Ascending aorta (tissue), 2 donors: ENCODE results near the gene SLC18B1. TPM values are rescaled to one million over a fixed set of nuclear protein-coding genes. Genes with fewer than 3 reads are reported as not detected.

Experiments used
- DNase-seq, 2 donors: peaks; one replicate each; pipeline ENCODE4 v3.0.0-alpha.2; 2019; ENCODE audit warnings: low spot score in 2 of 2
- H3K27ac ChIP-seq, 2 donors: fragments of 200-600 bp; sonication (generic); one replicate each; pipeline ENCODE4 v1.5.1; 2016 to 2017; ENCODE audit warnings: mild to moderate bottlenecking in 1 of 2
- H3K27me3 ChIP-seq: fragments of 200-600 bp; sonication (generic); one replicate; pipeline ENCODE4 v1.5.1; 2017
- H3K36me3 ChIP-seq, 2 donors: fragments of 200-600 bp; sonication (generic); one replicate each; pipeline ENCODE4 v1.5.1; 2016
- H3K4me1 ChIP-seq, 2 donors: fragments of 200-600 bp; sonication (generic); one replicate each; pipeline ENCODE4 v1.5.1; 2016 to 2017; ENCODE audit warnings: mild to moderate bottlenecking in 1 of 2
- H3K4me3 ChIP-seq, 2 donors: fragments of 200-600 bp; sonication (generic); one replicate each; pipeline ENCODE4 v1.5.1; 2016 to 2017; ENCODE audit warnings: mild to moderate bottlenecking in 1 of 2
- H3K9me3 ChIP-seq, 2 donors: fragments of 200-600 bp; sonication (generic); one replicate each; pipeline ENCODE4 v1.5.1; 2016
- intact Hi-C: fragments of 100-400 bp; cut with DNase I; formaldehyde crosslinking; loops from one replicate; pipeline ENCODE4 v1.15.1; 2023
- total RNA-seq: library from RNA; depleted of rRNA; stranded (reverse); fragments of >200 nt; gene quantifications from one replicate; pipeline ENCODE4 v1.1.0, GENCODE V29; 2016
- TF ChIP-seq, protein P1 (sequence below), 3 experiments: fragments of 200-600 bp in 2 of 3; fragments of 450-650 bp in 1 of 3; sonication (generic) in 2 of 3; IDR thresholded peaks; one replicate each; pipeline ENCODE4 v1.5.1; 2016 to 2019; ENCODE audit warnings: antibody characterized with exemption in 3 of 3, mild to moderate bottlenecking in 1 of 3, moderate library complexity in 1 of 3

SLC18B1 gene
- total RNA-seq, 1 donor from 2014 or later = 1.7 TPM

DNA sequence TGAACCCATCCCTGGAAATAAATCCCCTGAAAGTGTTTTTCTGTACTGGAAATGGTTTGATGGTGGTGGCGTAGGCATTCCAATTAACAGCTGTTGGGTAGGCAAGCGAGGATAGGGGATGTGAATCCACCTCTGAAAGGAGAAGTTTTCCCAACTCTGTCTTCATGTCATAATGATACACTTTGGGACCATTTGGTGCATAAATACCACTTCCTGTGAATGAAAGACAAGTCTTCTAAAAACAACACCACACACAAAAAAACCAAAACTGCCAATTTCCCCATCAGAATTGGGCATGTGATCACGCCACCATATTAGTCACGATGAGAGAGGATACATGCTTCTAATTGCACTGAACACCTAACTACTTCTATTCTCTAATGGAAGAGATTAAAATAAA is 47.1 kb downstream of the SLC18B1 start:
- Histone ChIP-seq H3K27ac (no peak overlapping the region), H3K4me3 (no peak overlapping the region), H3K27me3 (no peaks in the 10 kb centered on the region), H3K4me1 (no peaks in the 10 kb centered on the region), H3K36me3 (no peaks in the 10 kb centered on the region), H3K9me3 (no peaks in the 10 kb centered on the region)
- DNase-seq = no peak
- intact Hi-C loops = no loop called here
- TF ChIP-seq, protein P1, sequence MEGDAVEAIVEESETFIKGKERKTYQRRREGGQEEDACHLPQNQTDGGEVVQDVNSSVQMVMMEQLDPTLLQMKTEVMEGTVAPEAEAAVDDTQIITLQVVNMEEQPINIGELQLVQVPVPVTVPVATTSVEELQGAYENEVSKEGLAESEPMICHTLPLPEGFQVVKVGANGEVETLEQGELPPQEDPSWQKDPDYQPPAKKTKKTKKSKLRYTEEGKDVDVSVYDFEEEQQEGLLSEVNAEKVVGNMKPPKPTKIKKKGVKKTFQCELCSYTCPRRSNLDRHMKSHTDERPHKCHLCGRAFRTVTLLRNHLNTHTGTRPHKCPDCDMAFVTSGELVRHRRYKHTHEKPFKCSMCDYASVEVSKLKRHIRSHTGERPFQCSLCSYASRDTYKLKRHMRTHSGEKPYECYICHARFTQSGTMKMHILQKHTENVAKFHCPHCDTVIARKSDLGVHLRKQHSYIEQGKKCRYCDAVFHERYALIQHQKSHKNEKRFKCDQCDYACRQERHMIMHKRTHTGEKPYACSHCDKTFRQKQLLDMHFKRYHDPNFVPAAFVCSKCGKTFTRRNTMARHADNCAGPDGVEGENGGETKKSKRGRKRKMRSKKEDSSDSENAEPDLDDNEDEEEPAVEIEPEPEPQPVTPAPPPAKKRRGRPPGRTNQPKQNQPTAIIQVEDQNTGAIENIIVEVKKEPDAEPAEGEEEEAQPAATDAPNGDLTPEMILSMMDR (IDR thresholded peaks at IDR 0.05) = no peak

DNA sequence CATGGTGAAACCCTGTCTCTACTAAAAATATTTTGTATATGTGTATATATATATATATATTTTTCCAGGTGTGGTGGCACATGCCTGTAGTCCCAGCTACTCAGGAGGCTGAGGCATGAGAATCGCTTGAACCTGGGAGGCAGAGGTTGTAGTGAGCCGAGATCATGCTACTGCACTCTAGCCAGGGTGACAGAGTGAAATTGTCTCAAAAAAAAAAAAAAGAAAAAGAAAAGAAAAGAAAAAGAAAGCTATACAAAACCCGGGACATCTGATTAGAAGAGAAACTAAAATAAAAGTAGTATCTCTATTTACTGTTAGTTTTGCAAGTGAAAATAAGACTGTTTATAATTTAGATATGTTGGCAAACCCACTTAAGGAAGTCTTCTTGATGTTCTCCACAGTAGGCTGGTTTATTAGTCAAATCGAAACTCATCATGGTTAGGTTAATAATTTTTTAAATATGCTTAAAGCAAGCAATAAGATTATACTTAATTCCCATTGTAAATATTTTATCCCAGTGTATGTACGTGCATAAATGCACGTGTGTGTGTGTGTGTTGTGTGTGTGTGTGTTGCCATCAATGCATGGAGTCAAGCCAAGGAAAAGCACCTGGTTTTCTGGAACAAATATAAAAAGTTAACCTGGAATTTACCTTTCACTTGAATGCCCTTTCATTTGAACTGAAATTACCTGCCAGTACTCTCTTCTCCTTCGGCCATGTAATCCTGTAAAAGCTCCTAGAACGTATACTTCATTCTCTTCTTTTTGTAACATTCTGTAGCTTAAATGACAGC is 47.8 kb downstream of the SLC18B1 start:
- Histone ChIP-seq H3K27ac (no peak overlapping the region), H3K36me3 (no peaks in the 10 kb centered on the region), H3K4me1 (no peaks in the 10 kb centered on the region), H3K27me3 (no peaks in the 10 kb centered on the region), H3K9me3 (no peaks in the 10 kb centered on the region), H3K4me3 (no peak overlapping the region)
- TF ChIP-seq, protein P1 (IDR thresholded peaks at IDR 0.05) = no peak
- no peak for DNase-seq
- intact Hi-C loops = no loop called here

DNA sequence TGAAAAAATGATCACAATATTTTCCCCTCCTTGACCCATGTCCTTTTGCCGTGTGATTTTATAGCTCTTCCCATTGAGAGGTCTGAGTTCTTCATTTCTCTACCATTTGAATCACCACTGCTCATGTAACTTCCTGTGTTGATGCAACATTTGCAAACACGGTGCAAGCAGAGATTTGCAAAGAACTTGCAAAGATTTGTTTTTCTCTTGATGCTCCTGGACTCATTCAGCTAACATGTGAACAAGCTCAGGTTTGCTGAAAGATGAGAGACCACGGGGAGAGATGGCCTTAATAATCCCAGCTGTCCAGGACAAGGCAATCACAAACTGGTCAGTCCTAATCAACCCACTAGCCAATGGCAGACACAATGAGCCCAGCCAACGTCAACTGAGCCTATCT is 49.3 kb downstream of the SLC18B1 start:
- no peaks in the 10 kb centered on the region for H3K27me3 ChIP-seq
- no peak for DNase-seq
- no peaks in the 10 kb centered on the region for H3K4me1 ChIP-seq
- H3K4me3 ChIP-seq = no peak overlapping the region
- intact Hi-C loops = no loop called here
- TF ChIP-seq, protein P1 (IDR thresholded peaks at IDR 0.05) = no peak
- H3K27ac ChIP-seq = no peak overlapping the region
- H3K36me3 ChIP-seq = no peaks in the 10 kb centered on the region
- no peaks in the 10 kb centered on the region for H3K9me3 ChIP-seq

DNA sequence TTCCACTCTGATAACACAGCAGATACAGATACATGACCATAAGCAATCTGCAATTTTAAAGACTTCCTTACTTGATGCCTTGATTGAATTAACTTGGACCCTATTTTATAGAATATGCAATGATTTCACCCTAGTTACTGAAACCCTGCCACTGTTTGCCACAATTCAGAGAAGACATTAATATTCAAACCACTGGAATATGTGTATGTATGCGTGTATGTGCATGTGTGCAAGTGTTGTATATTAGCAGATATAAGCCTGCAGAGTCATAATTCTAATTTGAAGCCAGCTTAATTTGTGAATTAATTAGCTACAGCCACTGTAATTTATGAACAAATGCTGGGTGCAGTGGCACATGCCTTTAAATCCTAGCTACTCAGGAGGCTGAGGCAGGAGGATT is 50.0 kb downstream of the SLC18B1 start:
- no peak for DNase-seq
- TF ChIP-seq, protein P1 (IDR thresholded peaks at IDR 0.05) = no peak
- H3K27me3 ChIP-seq = no peaks in the 10 kb centered on the region
- intact Hi-C loops = no loop called here
- no peak overlapping the region for H3K4me3 ChIP-seq
- H3K9me3 ChIP-seq = no peaks in the 10 kb centered on the region
- H3K36me3 ChIP-seq = no peaks in the 10 kb centered on the region
- no peaks in the 10 kb centered on the region for H3K4me1 ChIP-seq
- no peak overlapping the region for H3K27ac ChIP-seq

DNA sequence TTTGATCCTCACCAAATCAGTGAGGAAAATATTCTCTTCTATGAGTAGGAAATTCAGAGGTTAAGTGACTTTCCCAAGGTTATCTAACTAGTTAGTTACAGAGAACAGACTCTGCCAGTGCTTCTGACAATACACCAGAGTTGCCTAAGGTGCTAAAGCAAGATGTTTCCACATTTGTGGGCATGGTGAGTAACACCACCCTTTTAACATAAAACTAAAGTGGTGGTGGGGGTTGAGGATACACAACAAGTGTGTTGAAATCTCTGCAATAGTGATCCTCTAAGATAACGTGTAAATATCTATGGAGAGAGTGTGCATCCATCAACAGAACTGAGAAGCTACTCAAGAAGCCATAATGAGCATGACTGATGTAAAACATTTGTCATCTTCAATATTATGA is 52.4 kb downstream of the SLC18B1 start:
- TF ChIP-seq, protein P1 (IDR thresholded peaks at IDR 0.05) = no peak
- Histone ChIP-seq H3K4me1 (no peaks in the 10 kb centered on the region), H3K27me3 (no peaks in the 10 kb centered on the region), H3K36me3 (no peaks in the 10 kb centered on the region), H3K9me3 (no peaks in the 10 kb centered on the region), H3K27ac (no peak overlapping the region), H3K4me3 (no peak overlapping the region)
- no peak for DNase-seq
- intact Hi-C loops = no loop called here
